A673 (cell line): Measurements from ENCODE around the gene GALNT2.

Experiments
- EZH2 ChIP-seq: fragments of 200-600 bp; sonication (generic); IDR thresholded peaks from 2 replicates; pipeline ENCODE4 v1.6.1; 2017; ENCODE audit warnings: borderline replicate concordance, low read depth, mild to moderate bottlenecking, mixed read lengths, antibody characterized with exemption, low read length; ENCODE audit not compliant: poor library complexity, severe bottlenecking
- TF ChIP-seq, protein P1 (sequence below): fragments of 300-800, 200-600 bp; sonication (generic); conservative IDR thresholded peaks from 2 replicates; pipeline ENCODE4 v1.5.1; 2017; ENCODE audit warnings: low read depth, mild to moderate bottlenecking, antibody characterized with exemption, low read length, moderate library complexity, mixed read lengths

DNA sequence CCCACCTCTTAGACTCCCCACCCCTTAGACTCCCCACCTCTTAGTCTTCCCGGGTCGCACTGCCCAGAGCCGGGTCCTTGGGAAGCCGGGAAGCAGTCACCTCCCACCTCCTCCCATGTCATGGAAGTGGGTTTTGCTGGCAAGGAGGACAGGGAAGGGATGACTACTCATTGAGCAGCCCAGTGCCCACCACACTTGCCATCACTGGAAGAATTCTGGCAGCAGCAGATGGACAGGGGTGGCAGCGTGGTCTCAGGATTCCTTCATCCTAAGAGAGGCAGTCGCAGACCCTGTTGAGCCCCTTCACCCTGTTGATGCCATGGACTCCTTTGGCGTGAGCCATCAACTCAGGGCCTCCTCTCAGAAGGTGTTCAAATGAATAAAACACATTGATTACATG, 218.3 kb downstream of the GALNT2 start:
- TF ChIP-seq, protein P1, sequence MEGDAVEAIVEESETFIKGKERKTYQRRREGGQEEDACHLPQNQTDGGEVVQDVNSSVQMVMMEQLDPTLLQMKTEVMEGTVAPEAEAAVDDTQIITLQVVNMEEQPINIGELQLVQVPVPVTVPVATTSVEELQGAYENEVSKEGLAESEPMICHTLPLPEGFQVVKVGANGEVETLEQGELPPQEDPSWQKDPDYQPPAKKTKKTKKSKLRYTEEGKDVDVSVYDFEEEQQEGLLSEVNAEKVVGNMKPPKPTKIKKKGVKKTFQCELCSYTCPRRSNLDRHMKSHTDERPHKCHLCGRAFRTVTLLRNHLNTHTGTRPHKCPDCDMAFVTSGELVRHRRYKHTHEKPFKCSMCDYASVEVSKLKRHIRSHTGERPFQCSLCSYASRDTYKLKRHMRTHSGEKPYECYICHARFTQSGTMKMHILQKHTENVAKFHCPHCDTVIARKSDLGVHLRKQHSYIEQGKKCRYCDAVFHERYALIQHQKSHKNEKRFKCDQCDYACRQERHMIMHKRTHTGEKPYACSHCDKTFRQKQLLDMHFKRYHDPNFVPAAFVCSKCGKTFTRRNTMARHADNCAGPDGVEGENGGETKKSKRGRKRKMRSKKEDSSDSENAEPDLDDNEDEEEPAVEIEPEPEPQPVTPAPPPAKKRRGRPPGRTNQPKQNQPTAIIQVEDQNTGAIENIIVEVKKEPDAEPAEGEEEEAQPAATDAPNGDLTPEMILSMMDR = no peak
- no peak for TF ChIP-seq EZH2
